Activated CD4-positive, alpha-beta T cell treated with anti-CD3 and anti-CD28 coated beads, Interleukin-10, Interleukin-2, amounts not matched to agents 100 ng/mL and 50 ng/mL, durations not matched to agents 16 hours and 8 hours (primary cell): ENCODE results near the gene DPYD.

Experiments used
- DNase-seq: peaks from one replicate; pipeline ENCODE4 v3.0.0-alpha.2; 2020

The DPYD gene

DNA sequence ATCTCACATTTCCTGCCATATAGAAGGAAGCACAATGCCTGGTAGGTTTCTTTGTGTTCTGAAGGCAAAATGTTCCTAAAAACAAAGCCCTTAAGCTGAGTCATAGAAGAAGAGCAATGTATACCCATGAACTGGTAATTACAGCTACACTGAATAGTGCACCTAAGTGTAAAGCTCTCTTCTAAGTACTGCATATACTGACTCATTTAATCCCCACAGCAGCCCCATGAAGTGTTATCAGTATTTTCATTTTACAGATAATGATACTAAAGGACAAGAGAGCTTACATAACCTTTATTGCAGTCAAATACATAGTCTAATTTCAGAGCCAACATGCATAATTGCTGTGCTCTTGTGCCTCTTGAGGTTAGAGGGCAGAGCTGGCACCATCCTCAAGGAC lies 239.9 kb downstream of the DPYD start:
- DNase-seq = peak; percentile 28

DNA sequence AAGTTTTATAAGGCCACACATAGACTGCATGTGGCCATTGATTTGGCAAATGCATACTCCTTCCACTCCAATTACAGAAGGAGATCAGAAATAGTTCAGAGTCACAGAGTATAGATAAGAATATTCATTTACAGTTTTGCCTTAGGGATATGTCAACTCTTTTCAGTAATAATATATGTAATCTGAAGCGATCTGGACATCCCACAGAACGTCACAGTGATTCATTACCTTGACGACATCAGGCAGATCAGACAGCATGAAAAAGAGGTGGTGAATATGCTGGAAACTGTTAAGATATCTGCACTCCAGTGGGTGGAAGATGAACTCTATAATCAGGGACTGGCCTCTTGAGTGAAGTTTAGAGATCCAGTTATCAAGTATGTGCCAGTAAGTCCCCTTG lies 240.4 kb downstream of the DPYD start:
- no peak for DNase-seq

DNA sequence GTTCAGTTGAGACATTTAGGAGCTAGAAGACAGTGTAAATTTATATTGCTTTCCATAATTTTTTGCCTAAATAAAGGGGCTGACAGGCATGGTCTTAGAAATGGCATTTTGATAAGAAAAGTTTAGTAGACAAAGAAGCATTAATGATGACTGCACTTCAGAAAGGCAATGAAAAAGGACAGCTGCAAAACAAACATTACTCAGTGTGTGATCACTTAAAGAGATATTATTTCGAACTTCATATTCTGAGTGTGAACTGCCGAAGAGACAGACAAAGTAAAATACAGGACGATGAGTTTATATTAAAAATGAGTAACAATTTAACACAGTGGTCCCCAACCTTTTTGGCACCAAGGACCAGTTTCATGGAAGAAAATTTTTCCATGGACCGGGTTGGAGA lies 243.1 kb downstream of the DPYD start:
- DNase-seq = no peak

DNA sequence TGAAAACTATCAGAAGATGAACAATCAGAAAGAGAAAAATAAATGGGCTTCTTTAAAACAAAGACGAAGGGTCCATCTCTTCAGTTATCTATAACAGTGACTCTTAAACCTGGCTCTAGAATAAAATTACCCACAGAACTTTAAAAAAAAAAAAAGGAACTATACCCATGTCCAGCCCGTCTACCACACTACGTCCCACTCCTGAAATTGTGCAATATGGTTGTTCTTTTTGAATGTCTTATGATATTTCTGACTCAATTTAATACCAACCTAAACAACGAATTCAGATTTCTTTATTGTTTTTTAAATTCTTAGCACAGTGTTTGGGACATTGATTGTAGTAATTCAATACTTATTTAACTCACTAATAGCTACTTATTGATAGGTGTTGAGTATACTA lies 246.3 kb downstream of the DPYD start:
- no peak for DNase-seq

DNA sequence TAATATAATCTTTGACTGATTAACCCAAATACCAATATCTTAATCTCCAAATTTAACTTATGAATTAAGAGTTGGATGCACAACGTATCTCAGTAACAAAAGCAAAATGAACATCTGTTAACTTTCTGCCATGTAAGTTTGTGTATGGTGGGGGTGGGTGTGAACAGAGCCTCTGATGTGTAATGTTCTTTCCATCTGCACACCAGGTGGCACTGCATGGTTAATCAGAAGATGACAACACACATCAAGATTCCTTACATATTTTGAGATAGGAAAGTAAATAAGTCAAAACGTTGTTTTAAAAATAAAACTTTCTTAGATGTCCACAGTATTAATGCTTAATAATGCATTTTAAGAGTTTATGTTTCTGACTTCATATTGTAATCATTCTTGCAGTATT lies 251.9 kb downstream of the DPYD start:
- no peak for DNase-seq

DNA sequence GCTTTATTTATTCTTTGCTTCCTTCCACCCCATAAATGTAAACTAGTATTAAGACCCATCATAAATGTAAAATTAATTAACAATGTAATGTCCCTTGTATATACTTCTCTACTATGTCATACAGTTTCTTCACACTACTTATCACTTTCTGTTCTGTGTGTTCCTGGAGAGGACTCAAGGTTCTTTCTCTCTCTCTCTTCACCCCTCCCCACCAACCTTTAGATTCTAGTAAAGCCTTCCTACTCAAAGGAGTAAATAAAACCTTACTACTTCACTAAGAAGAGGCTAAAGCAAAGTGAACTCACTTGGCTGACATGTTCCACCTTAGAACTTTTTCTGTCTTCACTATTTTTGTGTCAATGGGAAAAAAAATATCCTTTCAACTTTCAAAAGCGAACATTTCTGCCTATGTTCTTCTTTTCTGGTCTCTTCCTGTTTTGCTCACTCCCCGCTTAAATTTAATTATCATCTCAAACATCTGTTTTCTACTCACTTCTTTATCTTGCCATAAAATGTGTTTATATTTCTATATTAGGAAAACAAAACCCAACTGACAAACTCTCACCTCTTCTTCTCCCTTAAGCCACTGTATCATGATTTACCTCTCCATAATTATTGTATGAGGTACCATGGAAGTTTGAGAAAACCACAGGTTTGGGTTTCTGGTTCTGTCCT lies 260.3 kb downstream of the DPYD start:
- DNase-seq = no peak

DNA sequence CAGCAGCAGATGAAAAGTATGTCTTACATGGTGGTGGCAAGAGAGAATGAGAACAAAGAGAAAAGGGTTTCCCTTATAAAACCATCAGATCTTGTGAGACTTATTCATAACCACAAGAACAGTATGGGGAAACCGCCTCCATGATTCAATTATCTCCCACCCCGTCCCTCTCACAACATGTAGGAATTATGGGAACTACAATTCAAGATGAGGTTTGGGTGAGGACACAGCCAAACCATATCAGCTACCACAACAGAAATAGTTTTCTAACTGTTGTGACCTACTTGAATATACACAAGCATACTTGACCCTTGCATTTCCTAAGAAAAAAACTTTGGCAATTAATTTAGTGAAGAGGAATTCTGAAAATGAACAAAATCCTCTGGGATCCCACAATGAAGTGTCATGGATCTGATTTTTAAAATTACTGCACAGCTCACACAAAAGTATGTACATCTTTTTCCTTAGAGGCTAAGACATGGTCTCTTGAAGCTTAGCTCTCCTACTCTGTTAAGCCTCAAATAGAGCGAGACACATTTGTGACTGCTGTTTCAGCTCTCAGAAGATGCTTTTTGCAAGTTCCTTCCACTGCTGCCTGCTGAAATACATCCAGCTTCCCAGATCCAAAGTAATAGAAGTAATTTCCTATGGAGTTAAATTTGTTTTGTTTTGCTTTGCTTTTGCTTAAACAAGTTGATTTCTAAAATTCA lies 265.8 kb downstream of the DPYD start:
- DNase-seq = no peak

DNA sequence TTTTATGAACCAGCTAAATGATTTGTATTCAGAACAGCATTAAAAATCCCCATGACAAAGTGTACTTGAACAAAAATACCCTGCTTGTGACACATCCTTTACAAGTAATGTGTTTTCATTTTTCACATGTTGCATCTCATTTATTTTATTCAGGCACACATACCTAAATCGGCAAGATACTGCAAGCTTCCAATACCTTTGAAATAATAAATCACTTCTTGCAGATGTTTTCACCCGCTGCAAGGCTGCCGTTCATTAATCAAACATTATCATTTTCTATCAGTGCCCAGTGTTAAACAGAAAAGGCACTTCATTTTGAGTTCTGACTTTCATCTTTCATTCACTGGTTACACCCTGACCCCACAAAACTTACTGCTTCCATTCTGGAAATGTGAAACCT lies 269.6 kb downstream of the DPYD start:
- no peak for DNase-seq

DNA sequence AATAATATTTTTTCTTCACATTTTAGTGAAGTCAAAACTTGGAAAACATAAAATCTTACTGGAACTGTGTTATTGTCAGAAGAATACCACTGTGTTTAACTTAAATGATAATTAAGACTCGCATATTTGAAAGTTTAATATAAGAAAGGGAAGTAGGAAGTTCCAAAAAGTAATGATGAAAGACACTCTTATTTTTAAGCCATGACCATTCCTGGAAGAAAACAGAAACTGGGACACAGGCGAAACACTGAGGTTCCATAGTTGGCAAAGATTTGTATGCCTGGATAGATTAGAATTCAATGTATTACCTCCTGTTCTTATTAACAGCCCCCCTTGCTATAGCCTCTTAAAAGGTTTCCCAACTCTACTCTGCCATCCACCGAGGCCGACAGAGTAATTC lies 271.2 kb downstream of the DPYD start:
- DNase-seq = no peak

DNA sequence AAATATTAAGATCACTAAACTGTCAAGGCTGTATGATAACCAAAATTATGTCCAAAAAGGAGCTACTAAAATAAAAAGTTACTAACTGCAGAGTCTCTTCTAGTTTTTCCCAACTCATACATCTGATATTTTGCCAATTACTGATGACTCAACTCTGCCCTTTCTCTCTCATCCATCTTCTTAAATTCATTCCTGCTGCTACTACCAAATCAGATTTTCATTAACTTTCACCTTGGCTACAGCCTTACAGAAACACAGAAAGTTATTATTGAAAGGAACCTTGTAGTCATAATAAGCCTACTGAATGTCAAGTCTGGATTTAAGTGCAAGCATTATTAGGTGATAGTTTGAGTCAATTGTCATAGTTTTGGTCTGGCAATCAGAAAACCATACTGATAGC lies 273.1 kb downstream of the DPYD start:
- no peak for DNase-seq

DNA sequence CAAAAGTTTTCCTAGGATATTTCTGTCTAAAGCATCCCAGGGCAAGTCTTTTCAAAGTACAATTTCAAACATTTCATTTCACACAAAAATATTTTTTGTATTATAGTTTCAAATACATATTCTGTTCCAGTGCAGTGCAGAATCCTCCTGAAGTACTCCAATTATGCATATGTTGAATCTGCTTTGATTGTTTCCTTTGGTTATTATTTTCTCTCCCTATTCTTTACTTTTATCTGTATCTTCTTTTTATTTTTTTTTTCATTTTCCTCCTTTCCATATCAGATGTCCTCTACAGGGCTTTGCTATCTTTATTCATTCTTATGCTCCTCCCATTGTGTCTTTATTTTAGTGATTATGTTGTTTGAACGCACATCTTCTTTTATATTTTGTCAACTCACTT lies 274.8 kb downstream of the DPYD start:
- DNase-seq = no peak

DNA sequence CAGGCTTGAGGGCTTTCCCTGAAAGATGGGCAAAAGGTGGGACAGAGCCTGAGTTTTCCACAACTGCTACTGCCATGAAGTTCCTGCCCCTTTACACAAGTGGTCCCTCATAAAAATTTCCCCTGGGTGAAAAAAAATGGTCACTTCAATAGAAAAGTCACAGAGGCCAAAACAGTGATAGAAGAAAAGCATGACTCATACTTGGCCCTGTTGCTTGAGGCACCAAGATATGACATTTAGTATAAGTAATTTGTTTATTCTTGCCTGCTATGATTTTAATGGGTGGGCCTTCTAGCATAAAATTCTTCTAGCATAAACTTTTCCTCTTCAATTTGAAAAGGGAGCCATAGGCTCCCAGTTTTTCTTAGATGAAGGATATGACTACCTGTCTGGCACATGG lies 280.2 kb downstream of the DPYD start:
- no peak for DNase-seq

DNA sequence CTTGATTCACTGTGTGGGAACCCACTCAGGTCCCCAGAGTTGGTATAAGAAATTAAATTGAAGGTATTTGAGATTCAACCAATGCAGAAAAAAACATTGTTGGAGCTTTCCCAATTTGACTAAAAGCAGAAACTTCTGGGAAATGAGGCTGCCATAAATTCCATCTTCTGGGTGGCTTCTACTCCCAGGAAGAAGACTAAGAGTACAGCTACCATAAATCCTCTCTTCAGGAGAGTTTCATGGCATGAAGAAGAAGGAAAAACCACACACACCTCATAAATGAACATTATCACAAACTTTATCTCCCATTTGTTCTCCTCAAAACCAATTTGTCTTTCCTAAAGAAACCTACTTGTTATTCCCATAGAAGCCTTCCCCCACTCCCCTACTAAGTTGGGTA lies 283.9 kb downstream of the DPYD start:
- no peak for DNase-seq

DNA sequence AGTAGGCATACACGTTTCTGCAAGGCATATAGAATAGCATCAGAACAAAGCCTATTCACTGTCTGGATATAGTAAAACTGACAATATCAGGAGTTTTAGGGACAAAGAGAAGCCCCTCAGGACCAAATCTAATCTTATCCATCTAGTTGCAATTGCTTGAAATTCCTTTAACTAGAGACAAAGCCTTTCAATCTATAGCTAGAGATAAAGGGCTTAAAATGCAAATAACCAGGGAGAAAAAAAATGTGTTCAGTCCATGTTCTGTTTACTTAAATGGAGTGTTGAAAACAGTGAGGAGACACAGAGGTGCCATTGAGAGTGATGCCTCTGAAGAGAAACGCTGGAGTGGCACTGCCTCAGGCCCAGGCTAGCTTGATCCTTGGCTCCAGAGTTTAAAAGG lies 286.1 kb downstream of the DPYD start:
- DNase-seq = no peak

DNA sequence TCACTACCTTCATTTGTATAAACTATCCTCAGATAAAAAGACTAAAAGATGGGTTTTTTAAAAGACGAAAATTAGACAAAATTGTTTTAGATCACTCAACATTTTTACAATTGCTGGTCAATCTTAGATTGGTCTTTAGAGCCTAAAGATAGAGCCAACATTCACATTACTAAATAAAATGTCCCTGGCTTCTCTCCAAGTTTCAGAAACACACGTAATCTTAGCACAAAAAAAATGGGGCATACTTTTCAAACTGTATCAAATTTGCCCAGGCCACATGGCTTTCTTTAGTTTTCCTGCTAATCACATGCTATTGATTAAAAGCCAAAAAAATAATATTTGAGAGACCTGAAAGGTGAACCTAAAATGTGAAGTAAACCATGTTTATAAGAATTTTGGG lies 288.1 kb downstream of the DPYD start:
- no peak for DNase-seq

DNA sequence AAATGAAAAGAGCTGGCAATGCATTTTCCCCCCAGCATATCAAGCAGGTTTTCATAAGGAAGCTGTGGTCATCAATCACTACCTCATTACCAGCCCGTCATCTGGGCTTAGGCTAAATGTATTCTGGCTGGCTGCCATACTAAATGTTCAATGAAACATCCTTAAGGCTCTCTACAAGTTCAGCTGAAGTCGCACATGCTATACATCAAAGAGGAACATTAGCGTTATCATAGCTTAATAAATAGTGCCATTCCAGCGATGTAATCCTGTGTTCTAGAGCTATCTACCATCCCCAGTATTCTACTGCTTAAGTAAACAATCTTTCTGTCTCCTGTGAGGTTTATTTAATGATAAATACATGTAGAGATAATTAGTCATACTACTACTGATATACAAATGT lies 288.8 kb downstream of the DPYD start:
- no peak for DNase-seq

DNA sequence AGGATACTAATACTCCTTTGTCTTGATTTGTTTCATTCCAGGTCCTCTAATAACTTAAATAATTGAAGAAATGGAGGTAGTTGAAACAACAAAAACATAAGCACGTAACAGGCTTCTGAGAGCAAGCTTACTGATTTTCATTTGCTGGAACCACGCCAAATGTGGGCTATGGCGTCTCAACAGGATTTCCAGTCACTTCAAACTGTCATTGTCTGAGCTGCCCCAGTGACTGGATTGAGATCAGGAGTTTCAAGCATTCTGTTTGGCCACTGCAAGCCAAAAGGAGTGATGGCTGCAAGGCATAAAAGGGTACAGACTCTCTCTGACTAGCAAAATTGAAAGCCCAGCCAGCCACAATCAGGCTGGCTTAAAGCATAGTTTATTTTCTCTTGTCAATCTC lies 289.9 kb downstream of the DPYD start:
- DNase-seq = no peak

DNA sequence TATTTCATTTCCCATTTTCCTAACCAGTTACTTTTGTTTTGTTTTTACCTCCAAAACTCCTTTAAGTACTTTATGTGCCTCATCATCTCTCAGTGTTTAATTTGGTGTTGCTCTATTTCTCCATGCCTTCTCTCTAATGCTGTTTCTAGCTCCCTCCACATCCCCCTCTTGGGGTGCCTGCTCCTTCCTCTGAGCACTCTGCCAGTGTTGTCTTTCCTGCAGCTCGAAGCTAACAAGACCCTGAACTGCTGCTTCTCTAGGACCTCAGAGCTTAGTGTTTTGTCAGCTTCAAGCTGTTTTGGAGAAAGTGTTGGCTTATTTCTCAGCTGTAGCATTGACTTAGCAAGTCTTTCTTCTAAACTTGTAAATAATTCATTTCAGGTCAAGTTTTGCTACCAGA lies 290.6 kb downstream of the DPYD start:
- DNase-seq = no peak

DNA sequence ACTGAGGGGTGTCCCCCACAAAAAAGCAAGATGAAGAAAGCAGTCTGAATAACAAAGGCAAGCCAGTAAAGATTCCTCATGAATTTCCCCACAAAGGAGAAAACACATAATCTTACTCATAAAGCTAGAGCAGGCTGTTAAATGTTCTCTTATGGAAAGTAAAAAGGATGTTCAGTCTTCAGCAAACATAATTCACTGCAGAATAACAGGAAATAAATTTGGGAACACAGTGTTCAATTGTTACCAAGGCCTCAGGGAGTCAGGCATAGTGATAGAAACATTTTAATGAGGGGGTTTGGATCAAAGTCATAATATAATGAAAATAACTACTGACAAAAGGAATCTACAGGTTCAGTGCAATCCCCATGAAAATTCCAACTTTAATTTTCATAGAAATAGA lies 297.6 kb downstream of the DPYD start:
- DNase-seq = no peak

DNA sequence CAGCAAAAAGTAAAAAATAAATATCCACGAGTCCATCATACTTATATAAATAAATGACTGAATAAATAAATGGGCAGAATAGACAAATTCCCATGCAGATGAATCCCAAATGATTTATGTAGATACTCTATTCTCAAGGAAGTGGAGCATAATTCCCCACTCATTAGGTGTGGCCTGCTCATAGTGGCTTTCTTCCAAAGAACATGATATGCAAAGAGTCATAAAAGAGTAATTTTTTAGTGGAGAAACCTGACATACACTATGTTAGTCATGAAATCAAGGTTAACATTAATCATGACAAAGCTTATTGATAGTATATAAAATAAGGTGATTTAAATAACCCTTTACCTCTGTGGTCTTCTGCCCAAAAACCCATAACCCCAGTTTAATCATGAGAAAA lies 298.9 kb downstream of the DPYD start:
- no peak for DNase-seq

DNA sequence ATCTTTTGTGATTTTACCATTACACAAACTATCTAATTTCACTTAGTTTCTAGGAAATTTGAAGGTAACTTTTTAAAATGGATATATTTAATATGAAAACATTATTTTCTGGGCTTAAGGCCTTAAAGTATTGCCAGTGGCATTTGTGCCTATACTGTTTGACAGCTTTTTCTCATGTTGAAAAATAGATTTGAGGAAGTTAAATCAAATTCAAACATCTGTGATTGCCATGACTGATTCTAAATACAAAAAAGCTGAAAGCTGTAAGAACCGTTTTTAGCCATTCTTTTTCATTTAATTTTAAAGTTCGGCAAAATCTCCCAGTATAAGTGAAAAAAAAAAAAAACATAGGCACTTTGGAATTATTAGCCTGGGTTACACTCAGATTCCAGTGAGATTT lies 301.1 kb downstream of the DPYD start:
- DNase-seq = no peak

DNA sequence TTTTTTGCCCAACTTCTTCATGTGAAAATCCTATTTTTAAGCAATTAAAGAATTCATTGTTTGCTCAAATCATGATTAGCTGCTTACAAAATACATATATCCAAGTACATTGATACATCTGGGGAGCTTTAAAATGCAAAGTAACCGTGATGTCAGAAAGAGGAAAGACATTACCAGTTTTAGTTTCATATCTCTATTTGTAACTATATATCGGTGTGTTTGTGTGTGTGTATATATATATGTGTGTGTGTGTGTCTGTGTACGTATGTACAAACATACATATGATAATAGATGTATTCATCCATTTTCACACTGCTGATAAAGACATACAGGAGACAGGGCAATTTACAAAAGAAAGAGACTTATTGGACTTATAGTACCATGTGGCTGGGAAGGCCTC lies 310.1 kb downstream of the DPYD start:
- no peak for DNase-seq

DNA sequence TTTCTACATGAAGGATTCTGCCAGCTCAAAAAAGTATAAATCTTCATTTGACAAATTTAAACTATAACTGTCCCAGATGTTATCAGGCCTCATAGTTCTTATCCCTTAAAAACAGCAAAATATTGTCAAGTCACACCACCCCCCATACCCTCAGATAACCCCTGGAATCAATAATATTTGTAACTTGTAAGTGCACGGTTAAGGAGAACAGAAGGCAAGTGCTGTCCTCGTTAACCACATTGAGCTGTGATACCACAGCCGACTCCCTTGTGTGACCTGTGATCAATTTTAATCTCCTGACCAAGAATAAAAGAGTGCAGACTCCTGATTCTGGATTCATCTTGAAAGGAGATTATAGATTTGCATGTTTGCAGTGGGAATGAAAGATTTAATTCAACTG lies 310.7 kb downstream of the DPYD start:
- DNase-seq = no peak

DNA sequence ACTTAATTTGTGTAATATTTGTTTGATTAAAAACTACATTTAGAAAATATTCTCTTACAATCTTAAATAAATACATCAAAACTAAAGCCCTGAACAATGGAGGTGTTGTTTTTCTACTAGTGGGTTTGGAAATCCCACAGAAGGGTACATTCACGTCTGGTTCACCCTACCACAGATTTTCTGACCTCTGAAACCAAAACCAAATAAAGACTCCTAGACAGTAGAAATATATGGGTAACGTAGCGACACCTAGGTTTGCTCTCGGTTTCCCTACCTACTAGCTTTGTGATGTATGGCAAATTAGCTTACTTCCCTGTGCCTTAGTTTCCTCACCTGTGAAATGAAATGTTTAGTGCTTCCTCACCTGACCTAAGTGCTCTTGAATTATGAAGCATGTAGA lies 312.6 kb downstream of the DPYD start:
- no peak for DNase-seq

DNA sequence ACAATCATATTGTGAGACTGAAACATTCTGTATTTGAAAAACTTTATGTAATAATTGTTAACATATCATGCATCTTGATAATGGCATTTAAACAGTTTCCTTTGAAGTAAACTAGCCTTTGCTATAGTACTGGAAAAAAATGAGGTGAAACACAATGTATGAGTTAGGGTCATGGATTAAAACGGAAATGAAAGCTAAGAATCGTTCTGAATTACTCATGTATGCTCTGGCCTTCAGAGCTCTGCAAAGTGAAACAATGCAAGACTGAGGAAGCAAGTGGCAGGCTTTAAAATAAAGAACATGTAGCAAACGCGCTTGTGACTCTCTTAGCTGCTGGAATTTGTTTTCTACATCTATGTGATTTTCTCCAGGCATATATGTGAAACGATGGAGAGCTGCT lies 317.1 kb downstream of the DPYD start:
- DNase-seq = no peak
